Measurements from ENCODE around the gene SLC15A3. TPM values are rescaled to one million over a fixed set of nuclear protein-coding genes. Genes with fewer than 3 reads are reported as not detected.

SLC15A3 gene
- total RNA-seq, 1 donor from 2014 or later: 23.1 TPM

DNA sequence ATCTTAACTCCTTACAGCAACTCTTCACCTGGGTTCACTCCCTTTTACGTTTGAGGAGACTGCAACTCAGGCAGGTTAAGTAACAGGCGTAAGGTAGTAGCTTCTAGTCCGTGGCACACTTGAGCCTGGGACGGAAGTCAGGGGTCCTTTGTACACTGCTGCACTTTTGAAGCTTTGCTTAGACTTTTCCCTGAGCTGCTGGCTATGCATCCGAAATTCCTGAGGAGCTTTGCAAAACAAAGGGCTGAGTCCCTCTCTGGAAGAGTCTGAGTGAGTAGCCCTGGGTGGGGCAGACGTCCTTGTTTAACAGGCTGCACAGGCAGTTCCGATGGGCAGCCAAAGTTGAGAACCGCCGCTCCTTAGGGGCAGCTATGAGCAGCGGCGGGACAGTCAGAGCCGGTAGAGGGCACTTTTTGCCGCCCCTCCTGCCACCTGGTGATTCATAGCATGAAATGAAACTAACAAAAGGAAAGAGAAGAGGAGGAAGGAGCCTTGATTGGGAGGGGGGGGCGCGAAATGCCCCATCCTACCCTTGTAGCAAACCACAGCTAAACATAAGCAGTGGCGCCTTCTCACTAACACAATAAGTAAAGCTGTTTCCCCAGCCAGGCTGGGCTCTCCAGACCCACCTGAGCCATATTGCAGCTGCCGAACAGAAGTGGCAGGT lies 36.6 kb downstream of the SLC15A3 start:
- peaks cover 0 to 7% of the 10 kb centered on the region in 2 donors for H3K36me3 ChIP-seq
- no peak for DNase-seq (ENCODE audit: extremely low spot score in 2 of 2)
- intact Hi-C loops (cut with DNase I): no loop called here
- peak overlapping the region; percentile 94 to 96 for H3K4me3 ChIP-seq
- H3K9me3 ChIP-seq: no peaks in the 10 kb centered on the region
- TF ChIP-seq, protein P1, sequence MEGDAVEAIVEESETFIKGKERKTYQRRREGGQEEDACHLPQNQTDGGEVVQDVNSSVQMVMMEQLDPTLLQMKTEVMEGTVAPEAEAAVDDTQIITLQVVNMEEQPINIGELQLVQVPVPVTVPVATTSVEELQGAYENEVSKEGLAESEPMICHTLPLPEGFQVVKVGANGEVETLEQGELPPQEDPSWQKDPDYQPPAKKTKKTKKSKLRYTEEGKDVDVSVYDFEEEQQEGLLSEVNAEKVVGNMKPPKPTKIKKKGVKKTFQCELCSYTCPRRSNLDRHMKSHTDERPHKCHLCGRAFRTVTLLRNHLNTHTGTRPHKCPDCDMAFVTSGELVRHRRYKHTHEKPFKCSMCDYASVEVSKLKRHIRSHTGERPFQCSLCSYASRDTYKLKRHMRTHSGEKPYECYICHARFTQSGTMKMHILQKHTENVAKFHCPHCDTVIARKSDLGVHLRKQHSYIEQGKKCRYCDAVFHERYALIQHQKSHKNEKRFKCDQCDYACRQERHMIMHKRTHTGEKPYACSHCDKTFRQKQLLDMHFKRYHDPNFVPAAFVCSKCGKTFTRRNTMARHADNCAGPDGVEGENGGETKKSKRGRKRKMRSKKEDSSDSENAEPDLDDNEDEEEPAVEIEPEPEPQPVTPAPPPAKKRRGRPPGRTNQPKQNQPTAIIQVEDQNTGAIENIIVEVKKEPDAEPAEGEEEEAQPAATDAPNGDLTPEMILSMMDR (IDR thresholded peaks at IDR 0.05): peak in 1 of 3 experiments; percentile 13
- TF ChIP-seq POLR2A (IDR thresholded peaks at IDR 0.05) (no peak), POLR2AphosphoS5 (IDR thresholded peaks at IDR 0.05; ENCODE audit: insufficient read depth in 1 of 2, low read depth in 1 of 2) (peak; percentile 34 to 57)
- H3K4me1 ChIP-seq: peaks cover 56% of the 10 kb centered on the region
- H3K27me3 ChIP-seq: no peaks in the 10 kb centered on the region
- peak overlapping the region; percentile 93 for H3K27ac ChIP-seq

DNA sequence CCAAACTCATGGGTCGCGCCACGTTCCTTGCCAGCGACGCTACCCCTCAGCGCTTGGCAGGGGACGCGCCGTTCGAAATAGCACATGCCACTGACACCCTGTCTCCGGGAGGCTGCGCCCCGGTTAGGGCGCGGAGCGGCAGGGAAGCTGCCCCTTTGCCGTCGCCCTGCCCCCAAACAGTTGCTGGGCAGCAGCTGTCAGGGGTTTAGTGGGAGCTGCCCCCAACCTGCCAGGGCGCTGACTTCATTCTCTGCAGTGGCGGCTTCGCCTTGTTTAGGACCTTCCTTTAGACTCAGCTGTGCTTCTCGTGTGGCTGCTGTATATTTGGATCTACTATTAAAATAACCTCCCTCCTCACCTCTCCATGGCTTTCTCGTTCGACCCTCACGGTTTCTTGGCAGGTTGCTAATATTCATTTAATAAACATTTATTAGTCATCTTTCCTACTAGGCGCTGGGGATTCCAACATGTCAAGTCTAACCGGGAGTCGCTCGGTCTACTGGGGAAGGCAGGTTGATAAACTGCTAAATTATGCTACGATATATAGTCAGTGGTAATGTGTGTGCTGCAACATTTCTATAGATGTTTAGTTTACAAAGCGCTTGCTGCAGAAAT lies 37.2 kb downstream of the SLC15A3 start:
- Histone ChIP-seq H3K4me3 (peak overlapping the region; percentile 94 to 96), H3K27me3 (no peaks in the 10 kb centered on the region), H3K27ac (peak overlapping the region; percentile 93), H3K36me3 (peaks cover 0 to under 1% of the 10 kb centered on the region in 2 donors), H3K4me1 (peaks cover 56% of the 10 kb centered on the region), H3K9me3 (no peaks in the 10 kb centered on the region)
- intact Hi-C loops (cut with DNase I): no loop called here
- TF ChIP-seq, protein P1 (IDR thresholded peaks at IDR 0.05): no peak
- TF ChIP-seq POLR2AphosphoS5 (IDR thresholded peaks at IDR 0.05; ENCODE audit: insufficient read depth in 1 of 2, low read depth in 1 of 2) (no peak), POLR2A (IDR thresholded peaks at IDR 0.05) (no peak)
- DNase-seq (ENCODE audit: extremely low spot score in 2 of 2): no peak

DNA sequence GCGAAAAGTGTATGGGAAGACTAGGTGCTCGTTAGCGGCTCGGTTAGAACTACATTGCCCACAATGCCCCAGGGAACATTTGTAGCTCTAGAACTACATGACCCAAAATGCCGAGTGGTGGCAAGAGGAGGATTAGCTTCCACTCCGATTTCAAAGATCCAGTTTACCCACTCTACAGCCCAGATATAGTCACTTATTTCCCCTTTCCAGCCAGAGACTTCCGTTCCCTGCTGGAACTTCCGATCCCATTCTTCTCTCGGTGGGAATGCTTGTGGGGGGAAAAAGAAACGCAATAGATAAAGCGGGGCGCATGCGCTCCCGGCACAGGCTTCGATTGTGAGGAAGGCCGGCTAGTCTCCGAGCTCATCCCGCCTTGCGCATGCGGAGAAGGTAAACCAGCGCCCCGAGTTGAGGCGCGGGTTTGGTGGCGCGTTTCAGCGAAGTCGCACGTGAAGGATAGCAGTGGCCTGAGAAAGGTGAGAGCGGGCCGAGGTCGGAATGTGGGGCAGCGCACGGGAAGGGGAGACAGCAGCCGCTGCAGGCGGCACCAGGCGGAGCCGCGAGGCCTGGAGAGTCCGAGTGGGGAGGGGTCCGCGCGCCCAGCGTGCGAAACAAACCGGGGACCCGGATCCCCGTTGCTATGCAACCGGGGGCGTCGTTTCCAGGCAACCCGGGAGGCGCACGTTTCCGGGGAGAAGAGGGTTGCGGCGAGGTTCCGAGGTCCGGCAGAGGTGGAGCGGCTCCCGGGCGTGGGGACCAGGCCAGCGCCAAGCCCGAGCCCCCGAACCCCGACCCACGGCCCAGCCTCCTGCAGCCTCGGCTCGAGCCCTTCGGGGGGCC lies 38.0 kb downstream of the SLC15A3 start, which contains the start of gene TMEM109:
Gene TMEM109 (plus strand): TSS at position 366 of the 840 bp plus-strand sequence. CDS start 5,536 bp downstream, outside the sequence.
- Histone ChIP-seq H3K4me1 (peaks cover 48% of the 10 kb centered on the region), H3K36me3 (no peaks in the 10 kb centered on the region), H3K4me3 (peak within 1 kb of the TSS; percentile 94 to 96), H3K27ac (peak within 1 kb of the TSS; percentile 93), H3K9me3 (no peaks in the 10 kb centered on the region), H3K27me3 (no peaks in the 10 kb centered on the region)
- DNase-seq (ENCODE audit: extremely low spot score in 2 of 2): no peak
- intact Hi-C loops (cut with DNase I): no loop called here
- TF ChIP-seq POLR2AphosphoS5 (IDR thresholded peaks at IDR 0.05; ENCODE audit: insufficient read depth in 1 of 2, low read depth in 1 of 2) (peak; percentile 93 to 96), POLR2A (IDR thresholded peaks at IDR 0.05) (peak in 1 of 2 donors; percentile 20)
- TF ChIP-seq, protein P1 (IDR thresholded peaks at IDR 0.05): peak in 1 of 3 experiments; percentile 35

DNA sequence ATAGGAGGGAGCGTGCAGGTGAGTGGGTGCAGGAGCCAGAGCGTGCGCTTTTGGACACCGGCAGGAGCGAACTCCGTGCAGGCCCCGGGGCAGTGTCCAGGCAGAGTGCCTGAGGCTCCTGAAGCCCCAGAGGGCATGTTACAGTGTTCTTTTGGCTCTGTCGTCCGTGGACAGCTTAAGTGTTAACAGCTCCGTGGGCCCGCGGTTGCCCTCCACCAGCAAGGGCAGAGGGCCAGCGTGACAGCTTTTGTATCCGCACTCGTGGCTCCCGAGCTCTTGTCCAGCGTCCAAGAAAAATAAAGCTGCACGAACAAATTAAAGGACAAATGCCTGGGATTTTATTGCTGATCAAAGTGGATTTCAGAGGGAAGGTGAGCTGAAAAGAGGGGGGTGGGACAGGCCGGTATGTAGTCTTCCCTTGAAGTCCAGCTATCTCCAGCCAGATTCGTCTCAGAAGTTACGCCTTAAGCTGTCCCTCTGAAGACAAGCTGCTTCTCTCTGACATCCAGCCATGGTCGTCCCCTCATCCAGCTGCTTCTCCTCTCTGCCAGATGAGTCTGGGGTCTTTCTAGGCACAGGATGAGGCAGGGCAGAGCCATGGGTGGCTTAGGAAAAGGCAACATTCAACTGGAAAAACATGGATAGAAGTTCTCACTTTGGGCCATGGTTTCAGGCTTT lies 39.0 kb downstream of the SLC15A3 start:
- Histone ChIP-seq H3K36me3 (no peaks in the 10 kb centered on the region), H3K27ac (peak overlapping the region; percentile 93), H3K4me1 (peaks cover 38% of the 10 kb centered on the region), H3K9me3 (no peaks in the 10 kb centered on the region), H3K4me3 (peak overlapping the region; percentile 94 to 96), H3K27me3 (no peaks in the 10 kb centered on the region)
- no peak for DNase-seq (ENCODE audit: extremely low spot score in 2 of 2)
- TF ChIP-seq POLR2A (IDR thresholded peaks at IDR 0.05) (no peak), POLR2AphosphoS5 (IDR thresholded peaks at IDR 0.05; ENCODE audit: insufficient read depth in 1 of 2, low read depth in 1 of 2) (no peak)
- TF ChIP-seq, protein P1 (IDR thresholded peaks at IDR 0.05): no peak
- intact Hi-C loops (cut with DNase I): no loop called here
